ENCODE results near the gene ZNF217. TPM values are rescaled to one million over a fixed set of nuclear protein-coding genes. Genes with fewer than 3 reads are reported as not detected.
"Not testable (repeated sequence)": the region's sequence is repeated elsewhere in the genome, so short reads cannot be mapped to it uniquely, and the experiment has no call there.

Gene ZNF217
- total RNA-seq, 2 experiments from 2014 or later = 104 to 113 TPM

- Mint-ChIP-seq H3K27ac (peak overlapping the region; percentile 24), H3K27me3 (ENCODE audit: low read depth) (no peaks in the 10 kb centered on the region), H3K4me1 (ENCODE audit: low read depth) (peaks cover 65% of the 10 kb centered on the region), H3K36me3 (ENCODE audit: low read depth) (peaks cover 85% of the 10 kb centered on the region), H3K4me3 (no peak overlapping the region), H3K9me3 (ENCODE audit: insufficient read depth) (no peaks in the 10 kb centered on the region)
- ATAC-seq (no peak), DNase-seq (no peak)
- CTCF ChIA-PET = interaction anchor here (0.9 to 1.8 kb wide), 4 partner anchors 8 to 491 kb away, joined by 3 to 6 read pairs (median 4); no protein-coding TSS in a partner anchor
- POLR2A ChIA-PET = no interaction called here
Measured at GRCh38 chr20:53570446-53571276, 23.0 kb downstream of the ZNF217 start.

GRCh38 chr20:53569606-53570307, 23.9 kb downstream of the ZNF217 start:
- peak overlapping the region; percentile 53 for H3K27ac Mint-ChIP-seq
- H3K4me1 Mint-ChIP-seq (ENCODE audit: low read depth) = peaks cover 58% of the 10 kb centered on the region
- ChIA-PET CTCF (interaction anchor here (0.7 to 1.8 kb wide), 4 partner anchors 8 to 492 kb away, joined by 3 to 6 read pairs (median 4); no protein-coding TSS in a partner anchor), POLR2A (interaction anchor here (0.7 kb wide), 1 partner anchor 13 kb away, joined by 4 read pairs; no protein-coding TSS in a partner anchor)
- no peaks in the 10 kb centered on the region for H3K27me3 Mint-ChIP-seq (ENCODE audit: low read depth)
- ATAC-seq = no peak
- DNase-seq = no peak
- no peaks in the 10 kb centered on the region for H3K9me3 Mint-ChIP-seq (ENCODE audit: insufficient read depth)
- peaks cover 85% of the 10 kb centered on the region for H3K36me3 Mint-ChIP-seq (ENCODE audit: low read depth)
- H3K4me3 Mint-ChIP-seq = no peak overlapping the region

- H3K9me3 Mint-ChIP-seq (ENCODE audit: insufficient read depth) = no peaks in the 10 kb centered on the region
- ChIA-PET POLR2A (no interaction called here), CTCF (interaction anchor here (0.6 to 1.8 kb wide), 5 partner anchors 9 to 1378 kb away, joined by 3 to 6 read pairs (median 4); no protein-coding TSS in a partner anchor)
- H3K4me3 Mint-ChIP-seq = no peak overlapping the region
- no peaks in the 10 kb centered on the region for H3K27me3 Mint-ChIP-seq (ENCODE audit: low read depth)
- peak overlapping the region; percentile 11 for H3K27ac Mint-ChIP-seq
- H3K36me3 Mint-ChIP-seq (ENCODE audit: low read depth) = peaks cover 80% of the 10 kb centered on the region
- peaks cover 51% of the 10 kb centered on the region for H3K4me1 Mint-ChIP-seq (ENCODE audit: low read depth)
- ATAC-seq = no peak
- no peak for DNase-seq
Measured at GRCh38 chr20:53569005-53569404, 24.6 kb downstream of the ZNF217 start.

GRCh38 chr20:53568351-53568750, 25.3 kb downstream of the ZNF217 start:
- peaks cover 78% of the 10 kb centered on the region for H3K36me3 Mint-ChIP-seq (ENCODE audit: low read depth)
- no peak overlapping the region for H3K27ac Mint-ChIP-seq
- peaks cover 47% of the 10 kb centered on the region for H3K4me1 Mint-ChIP-seq (ENCODE audit: low read depth)
- ChIA-PET POLR2A (no interaction called here), CTCF (interaction anchor here (0.6 to 1.9 kb wide), 3 partner anchors 14 to 1377 kb away, joined by 3 to 4 read pairs (median 4); no protein-coding TSS in a partner anchor)
- H3K27me3 Mint-ChIP-seq (ENCODE audit: low read depth) = no peaks in the 10 kb centered on the region
- no peaks in the 10 kb centered on the region for H3K9me3 Mint-ChIP-seq (ENCODE audit: insufficient read depth)
- DNase-seq (no peak), ATAC-seq (no peak)
- H3K4me3 Mint-ChIP-seq = no peak overlapping the region

- ChIA-PET CTCF (interaction anchor here (0.7 to 1.9 kb wide), 5 partner anchors 11 to 682 kb away, joined by 3 to 5 read pairs (median 4); no protein-coding TSS in a partner anchor), POLR2A (no interaction called here)
- Mint-ChIP-seq H3K4me1 (ENCODE audit: low read depth) (peaks cover 43% of the 10 kb centered on the region), H3K27me3 (ENCODE audit: low read depth) (no peaks in the 10 kb centered on the region), H3K9me3 (ENCODE audit: insufficient read depth) (no peaks in the 10 kb centered on the region), H3K36me3 (ENCODE audit: low read depth) (peaks cover 71% of the 10 kb centered on the region), H3K27ac (peak overlapping the region; percentile 43), H3K4me3 (no peak overlapping the region)
- DNase-seq (no peak), ATAC-seq (no peak)
Measured at GRCh38 chr20:53567379-53567917, 26.2 kb downstream of the ZNF217 start.

- ATAC-seq; H3K9me3 Mint-ChIP-seq (ENCODE audit: insufficient read depth); H3K4me3 Mint-ChIP-seq; POLR2A ChIA-PET; H3K27me3 Mint-ChIP-seq (ENCODE audit: low read depth); DNase-seq; H3K27ac Mint-ChIP-seq: not testable (repeated sequence)
- H3K36me3 Mint-ChIP-seq (ENCODE audit: low read depth) = peaks cover 64% of the 10 kb centered on the region
- CTCF ChIA-PET = interaction anchor here (1.2 to 1.9 kb wide), 3 partner anchors 372 to 496 kb away, joined by 3 to 4 read pairs (median 4); no protein-coding TSS in a partner anchor
- H3K4me1 Mint-ChIP-seq (ENCODE audit: low read depth) = peaks cover 35% of the 10 kb centered on the region
Measured at GRCh38 chr20:53566623-53567022, 27.0 kb downstream of the ZNF217 start.

- POLR2A ChIA-PET = interaction anchor here (0.6 kb wide), 1 partner anchor 171 kb away, joined by 3 read pairs; no protein-coding TSS in a partner anchor
Measured at GRCh38 chr20:53565254-53565653, 28.4 kb downstream of the ZNF217 start.

GRCh38 chr20:53562104-53562764, 31.4 kb downstream of the ZNF217 start:
- POLR2A ChIA-PET; H3K4me3 Mint-ChIP-seq; H3K27ac Mint-ChIP-seq; ATAC-seq; H3K27me3 Mint-ChIP-seq (ENCODE audit: low read depth); H3K9me3 Mint-ChIP-seq (ENCODE audit: insufficient read depth); DNase-seq; CTCF ChIA-PET; H3K4me1 Mint-ChIP-seq (ENCODE audit: low read depth): not testable (repeated sequence)
- H3K36me3 Mint-ChIP-seq (ENCODE audit: low read depth) = peaks cover 48% of the 10 kb centered on the region

More at GRCh38 chr20:53565254-53565653, 28.4 kb downstream of the ZNF217 start:
- Mint-ChIP-seq H3K27me3 (ENCODE audit: low read depth) (no peaks in the 10 kb centered on the region), H3K36me3 (ENCODE audit: low read depth) (peaks cover 60% of the 10 kb centered on the region), H3K4me3 (no peak overlapping the region), H3K4me1 (ENCODE audit: low read depth) (peaks cover 25% of the 10 kb centered on the region), H3K9me3 (ENCODE audit: insufficient read depth) (no peaks in the 10 kb centered on the region), H3K27ac (peak overlapping the region; percentile 49)
- ATAC-seq (no peak), DNase-seq (no peak)
- CTCF ChIA-PET = interaction anchor here (1.4 kb wide), 1 partner anchor 375 kb away, joined by 3 read pairs; no protein-coding TSS in a partner anchor

GRCh38 chr20:53561505-53561904, 32.1 kb downstream of the ZNF217 start:
- Mint-ChIP-seq H3K27me3 (ENCODE audit: low read depth) (no peaks in the 10 kb centered on the region), H3K27ac (no peak overlapping the region), H3K4me3 (no peak overlapping the region), H3K36me3 (ENCODE audit: low read depth) (peaks cover 49% of the 10 kb centered on the region), H3K4me1 (ENCODE audit: low read depth) (peaks cover 7% of the 10 kb centered on the region), H3K9me3 (ENCODE audit: insufficient read depth) (no peaks in the 10 kb centered on the region)
- POLR2A ChIA-PET = no interaction called here
- DNase-seq = no peak
- CTCF ChIA-PET = no interaction called here
- no peak for ATAC-seq

- H3K27me3 Mint-ChIP-seq (ENCODE audit: low read depth) = no peaks in the 10 kb centered on the region
- peaks cover 34% of the 10 kb centered on the region for H3K36me3 Mint-ChIP-seq (ENCODE audit: low read depth)
- DNase-seq (no peak), ATAC-seq (no peak)
- no peak overlapping the region for H3K4me3 Mint-ChIP-seq
- POLR2A ChIA-PET = no interaction called here
- H3K27ac Mint-ChIP-seq = no peak overlapping the region
- CTCF ChIA-PET = no interaction called here
- no peaks in the 10 kb centered on the region for H3K9me3 Mint-ChIP-seq (ENCODE audit: insufficient read depth)
- peaks cover 2% of the 10 kb centered on the region for H3K4me1 Mint-ChIP-seq (ENCODE audit: low read depth)
Measured at GRCh38 chr20:53559816-53560215, 33.8 kb downstream of the ZNF217 start.

- ChIA-PET POLR2A (interaction anchor here (1.4 kb wide), 1 partner anchor 13 kb away, joined by 4 read pairs; no protein-coding TSS in a partner anchor), CTCF (no interaction called here)
- no peak for DNase-seq
- Mint-ChIP-seq H3K36me3 (ENCODE audit: low read depth) (peaks cover 27% of the 10 kb centered on the region), H3K9me3 (ENCODE audit: insufficient read depth) (no peaks in the 10 kb centered on the region), H3K27me3 (ENCODE audit: low read depth) (no peaks in the 10 kb centered on the region), H3K4me1 (ENCODE audit: low read depth) (no peaks in the 10 kb centered on the region), H3K27ac (peak overlapping the region; percentile 53), H3K4me3 (no peak overlapping the region)
- ATAC-seq = no peak
Measured at GRCh38 chr20:53557130-53557529, 36.5 kb downstream of the ZNF217 start.
